ENCODE results near the gene ANGPTL1. TPM values are rescaled to one million over a fixed set of nuclear protein-coding genes. Genes with fewer than 3 reads are reported as not detected.

The ANGPTL1 gene
- total RNA-seq (2022) (not detected in 2 replicates), Bru-seq, nascent RNA (not detected), BruChase-seq, experiment 1, labeled RNA remaining after a 6-hour chase (percentile 8 among the genes with signal in this experiment), BruChase-seq, experiment 2, labeled RNA remaining after a 2-hour chase (percentile 5 among the genes with signal in this experiment)
- long read RNA-seq, partial matches to known transcripts: 0 of 1 reads
- long read RNA-seq, other reads (novel, unspliced or antisense): 1 of 1 reads

GRCh38 chr1:178870944-178871343 is at the start of gene ANGPTL1:
Gene ANGPTL1, minus strand, starts transcription at chr1:178871077. Its CDS starts 5,301 bp downstream, at chr1:178865776.
- DNase-seq (ENCODE audit: unreplicated experiment): no peak
- no peak for TF ChIP-seq CTCF (IDR thresholded peaks at IDR 0.05; ENCODE audit: unreplicated experiment)
- Mint-ChIP-seq H3K36me3 (ENCODE audit: insufficient read depth, unreplicated experiment) (no peaks in the 10 kb centered on the region), H3K4me1 (ENCODE audit: insufficient read depth, unreplicated experiment) (no peaks in the 10 kb centered on the region), H3K9me3 (ENCODE audit: unreplicated experiment) (no peaks in the 10 kb centered on the region), H3K4me3 (ENCODE audit: unreplicated experiment) (no peak within 1 kb of the TSS), H3K27me3 (ENCODE audit: insufficient read depth, unreplicated experiment) (no peaks in the 10 kb centered on the region), H3K27ac (ENCODE audit: low read depth, unreplicated experiment) (no peak within 1 kb of the TSS)
- BruUV-seq (replicated peaks): no TSS peak
- ChIA-PET CTCF (interaction anchor here (0.7 to 1.6 kb wide), 2 partner anchors 10 to 132 kb away, joined by 3 to 9 read pairs; no protein-coding TSS in a partner anchor), POLR2A (interaction anchor here (1.3 to 1.9 kb wide), 2 partner anchors 9 to 15 kb away, joined by 5 to 6 read pairs; no protein-coding TSS in a partner anchor)
- intact Hi-C loops (cut with micrococcal nuclease): no loop called here

GRCh38 chr1:178919581-178919980 is 48.7 kb upstream of the ANGPTL1 start:
- H3K9me3 Mint-ChIP-seq (ENCODE audit: unreplicated experiment): no peaks in the 10 kb centered on the region
- no peaks in the 10 kb centered on the region for H3K27me3 Mint-ChIP-seq (ENCODE audit: insufficient read depth, unreplicated experiment)
- no peaks in the 10 kb centered on the region for H3K4me1 Mint-ChIP-seq (ENCODE audit: insufficient read depth, unreplicated experiment)
- ChIA-PET CTCF (interaction anchor here (0.6 kb wide), 1 partner anchor 182 kb away, joined by 3 read pairs; no protein-coding TSS in a partner anchor), POLR2A (no interaction called here)
- intact Hi-C loops (cut with micrococcal nuclease): no loop called here
- BruUV-seq (replicated peaks): no TSS peak
- no peak for TF ChIP-seq CTCF (IDR thresholded peaks at IDR 0.05; ENCODE audit: unreplicated experiment)
- no peak overlapping the region for H3K4me3 Mint-ChIP-seq (ENCODE audit: unreplicated experiment)
- no peaks in the 10 kb centered on the region for H3K36me3 Mint-ChIP-seq (ENCODE audit: insufficient read depth, unreplicated experiment)
- DNase-seq (ENCODE audit: unreplicated experiment): no peak
- no peak overlapping the region for H3K27ac Mint-ChIP-seq (ENCODE audit: low read depth, unreplicated experiment)

- BruUV-seq (replicated peaks): no TSS peak
- TF ChIP-seq CTCF (IDR thresholded peaks at IDR 0.05; ENCODE audit: unreplicated experiment): no peak
- ChIA-PET CTCF (interaction anchor here (0.6 kb wide), 1 partner anchor 183 kb away, joined by 3 read pairs; no protein-coding TSS in a partner anchor), POLR2A (no interaction called here)
- intact Hi-C loops (cut with micrococcal nuclease): no loop called here
- no peaks in the 10 kb centered on the region for H3K27me3 Mint-ChIP-seq (ENCODE audit: insufficient read depth, unreplicated experiment)
- no peak overlapping the region for H3K27ac Mint-ChIP-seq (ENCODE audit: low read depth, unreplicated experiment)
- no peak for DNase-seq (ENCODE audit: unreplicated experiment)
- H3K4me3 Mint-ChIP-seq (ENCODE audit: unreplicated experiment): no peak overlapping the region
- no peaks in the 10 kb centered on the region for H3K4me1 Mint-ChIP-seq (ENCODE audit: insufficient read depth, unreplicated experiment)
- H3K36me3 Mint-ChIP-seq (ENCODE audit: insufficient read depth, unreplicated experiment): no peaks in the 10 kb centered on the region
- no peaks in the 10 kb centered on the region for H3K9me3 Mint-ChIP-seq (ENCODE audit: unreplicated experiment)
Observed at GRCh38 chr1:178918955-178919354, 48.1 kb upstream of the ANGPTL1 start.

GRCh38 chr1:178918308-178918707 is 47.4 kb upstream of the ANGPTL1 start:
- Mint-ChIP-seq H3K27me3 (ENCODE audit: insufficient read depth, unreplicated experiment) (no peaks in the 10 kb centered on the region), H3K36me3 (ENCODE audit: insufficient read depth, unreplicated experiment) (no peaks in the 10 kb centered on the region), H3K9me3 (ENCODE audit: unreplicated experiment) (no peaks in the 10 kb centered on the region), H3K4me1 (ENCODE audit: insufficient read depth, unreplicated experiment) (no peaks in the 10 kb centered on the region), H3K27ac (ENCODE audit: low read depth, unreplicated experiment) (no peak overlapping the region), H3K4me3 (ENCODE audit: unreplicated experiment) (no peak overlapping the region)
- ChIA-PET CTCF (interaction anchor here (1.1 kb wide), 1 partner anchor 9 kb away, joined by 4 read pairs; no protein-coding TSS in a partner anchor), POLR2A (no interaction called here)
- intact Hi-C loops (cut with micrococcal nuclease): no loop called here
- TF ChIP-seq CTCF (IDR thresholded peaks at IDR 0.05; ENCODE audit: unreplicated experiment): no peak
- BruUV-seq (replicated peaks): no TSS peak
- no peak for DNase-seq (ENCODE audit: unreplicated experiment)
